GM10248 (cell line): ENCODE data around the gene UHRF2.

Source experiments
- CTCF ChIA-PET: fragments of 300-600 bp; sonication (Branson Sonifier 250); formaldehyde crosslinking; extraction: SDS; loops from one replicate; lab custom pipeline; 2021; ENCODE audit warnings: antibody characterized with exemption; lab: Yijun Ruan, JAX
- POLR2A ChIA-PET: fragments of 350-650 bp; sonication (Branson Sonifier 250); formaldehyde crosslinking; extraction: SDS; loops from one replicate; lab custom pipeline; 2020; ENCODE audit warnings: antibody characterized with exemption; lab: Yijun Ruan, JAX
- DNase-seq: peaks from one replicate; pipeline ENCODE4 v3.0.0; 2012; ENCODE audit errors: extremely low spot score
- TF ChIP-seq, protein P1 (sequence below): IDR thresholded peaks from 2 replicates; pipeline ENCODE4 v1.5.1; 2012; ENCODE audit warnings: mild to moderate bottlenecking, low read depth; ENCODE audit errors: extremely low read depth, missing control alignments, control extremely low read depth

Gene UHRF2

DNA sequence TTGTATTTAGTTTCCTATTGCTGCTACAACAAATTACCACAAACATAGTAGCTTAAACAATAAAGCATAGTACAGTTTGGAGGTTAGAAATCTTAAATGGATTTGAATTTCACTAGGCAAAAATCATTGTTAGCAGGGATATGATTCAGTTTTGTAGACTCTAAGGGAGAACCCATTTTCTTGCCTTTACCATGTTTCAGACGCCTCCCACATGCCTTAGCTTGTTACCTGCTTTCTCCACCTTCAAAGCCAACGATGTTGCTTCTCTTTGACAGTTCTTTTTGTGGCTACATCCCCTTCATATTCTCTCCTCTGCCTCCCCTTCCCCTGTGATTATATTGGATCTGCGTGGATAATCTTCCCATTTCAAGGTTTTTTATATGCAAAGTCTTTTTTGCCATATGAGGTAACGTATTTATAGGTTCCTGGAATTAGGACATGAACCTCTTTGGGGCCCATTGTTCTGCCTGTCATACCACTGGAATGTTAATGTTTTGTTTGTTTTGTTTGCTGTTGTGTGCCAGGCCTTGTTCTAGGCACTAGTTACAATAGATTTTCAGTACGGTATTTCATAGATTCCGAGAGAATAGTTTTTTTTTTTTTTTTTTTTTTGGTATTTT lies 54.1 kb downstream of the UHRF2 start:
- CTCF ChIA-PET: interaction anchor here (1.0 kb wide), 1 partner anchor 7 kb away, joined by 3 read pairs; no protein-coding TSS in a partner anchor
- POLR2A ChIA-PET: no interaction called here
- DNase-seq: no peak
- TF ChIP-seq, protein P1, sequence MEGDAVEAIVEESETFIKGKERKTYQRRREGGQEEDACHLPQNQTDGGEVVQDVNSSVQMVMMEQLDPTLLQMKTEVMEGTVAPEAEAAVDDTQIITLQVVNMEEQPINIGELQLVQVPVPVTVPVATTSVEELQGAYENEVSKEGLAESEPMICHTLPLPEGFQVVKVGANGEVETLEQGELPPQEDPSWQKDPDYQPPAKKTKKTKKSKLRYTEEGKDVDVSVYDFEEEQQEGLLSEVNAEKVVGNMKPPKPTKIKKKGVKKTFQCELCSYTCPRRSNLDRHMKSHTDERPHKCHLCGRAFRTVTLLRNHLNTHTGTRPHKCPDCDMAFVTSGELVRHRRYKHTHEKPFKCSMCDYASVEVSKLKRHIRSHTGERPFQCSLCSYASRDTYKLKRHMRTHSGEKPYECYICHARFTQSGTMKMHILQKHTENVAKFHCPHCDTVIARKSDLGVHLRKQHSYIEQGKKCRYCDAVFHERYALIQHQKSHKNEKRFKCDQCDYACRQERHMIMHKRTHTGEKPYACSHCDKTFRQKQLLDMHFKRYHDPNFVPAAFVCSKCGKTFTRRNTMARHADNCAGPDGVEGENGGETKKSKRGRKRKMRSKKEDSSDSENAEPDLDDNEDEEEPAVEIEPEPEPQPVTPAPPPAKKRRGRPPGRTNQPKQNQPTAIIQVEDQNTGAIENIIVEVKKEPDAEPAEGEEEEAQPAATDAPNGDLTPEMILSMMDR: no peak

DNA sequence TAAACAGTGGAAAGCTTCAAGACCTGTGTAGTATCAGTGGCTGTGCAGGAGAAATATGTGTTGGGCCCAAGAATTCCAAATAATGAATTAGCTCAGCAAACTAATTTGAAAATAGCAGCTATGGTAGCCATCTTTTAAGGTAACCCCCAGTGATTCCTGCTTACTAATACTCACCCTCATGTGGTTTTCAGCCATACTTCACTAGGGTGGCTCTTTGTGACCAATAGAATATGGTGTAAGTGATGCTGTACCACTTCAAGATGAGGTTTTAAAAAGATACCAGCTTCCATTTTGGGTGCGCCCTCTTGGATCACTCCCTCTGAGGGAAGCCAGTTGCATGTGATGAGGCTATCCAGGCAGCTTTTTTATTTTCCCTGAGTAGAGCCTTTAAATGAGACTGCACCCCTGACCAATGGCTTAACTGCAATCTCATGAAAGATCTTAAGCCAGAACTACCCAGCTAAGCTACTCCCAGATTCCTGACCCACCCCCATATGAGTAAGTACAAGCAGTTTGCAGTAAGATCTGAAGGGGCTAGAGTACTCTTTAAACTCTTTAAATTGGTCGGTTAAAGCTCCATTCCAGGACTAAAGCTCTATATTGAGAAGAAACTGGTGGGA lies 58.3 kb downstream of the UHRF2 start:
- POLR2A ChIA-PET: no interaction called here
- TF ChIP-seq, protein P1: no peak
- CTCF ChIA-PET: interaction anchor here (0.7 to 1.7 kb wide), 9 partner anchors 9 to 102 kb away, joined by 3 to 6 read pairs (median 3); no protein-coding TSS in a partner anchor
- no peak for DNase-seq

DNA sequence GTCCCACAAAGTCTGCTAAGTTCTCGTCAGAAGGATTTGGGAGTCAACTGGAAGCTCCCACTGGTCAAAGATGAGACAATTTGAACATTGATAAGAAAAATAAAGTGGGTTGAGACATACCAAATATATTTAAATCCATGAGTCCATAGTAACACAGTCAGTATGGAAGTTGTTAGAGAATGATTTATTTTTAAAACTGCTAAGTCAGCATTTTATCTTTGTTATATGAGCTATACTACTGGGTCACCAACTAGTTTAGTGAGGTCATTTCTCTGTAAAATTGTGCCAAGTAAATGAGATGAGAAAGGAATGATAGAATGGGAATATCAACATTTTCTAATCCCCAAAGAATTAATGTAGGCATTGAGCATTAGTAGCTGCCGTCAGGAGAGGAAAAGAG lies 60.2 kb downstream of the UHRF2 start:
- TF ChIP-seq, protein P1: no peak
- POLR2A ChIA-PET: no interaction called here
- CTCF ChIA-PET: interaction anchor here (1.2 to 2.8 kb wide), 4 partner anchors 9 to 38 kb away, joined by 3 to 9 read pairs (median 4); no protein-coding TSS in a partner anchor
- DNase-seq: no peak

DNA sequence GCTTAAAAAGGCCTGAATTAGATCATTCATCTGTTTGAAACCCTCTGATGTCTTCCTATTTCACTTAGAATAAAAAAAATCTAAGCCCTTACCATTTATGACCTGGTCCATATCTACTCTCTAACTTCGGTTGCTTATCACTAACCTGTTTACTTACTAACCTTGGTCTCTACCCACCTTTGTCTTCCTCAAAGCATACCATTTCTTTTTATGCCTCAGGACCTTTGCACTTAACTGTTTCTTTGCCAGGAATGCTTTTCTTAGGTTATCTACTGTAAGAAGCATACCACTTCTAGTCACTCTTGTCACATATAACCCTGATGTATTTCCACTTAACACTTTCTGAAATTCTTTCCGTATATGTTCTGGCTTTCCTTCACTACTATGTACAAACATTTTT lies 67.0 kb downstream of the UHRF2 start:
- CTCF ChIA-PET: interaction anchor here (1.0 to 1.2 kb wide), 4 partner anchors 26 to 125 kb away, joined by 3 read pairs; no protein-coding TSS in a partner anchor
- TF ChIP-seq, protein P1: no peak
- POLR2A ChIA-PET: no interaction called here
- no peak for DNase-seq

DNA sequence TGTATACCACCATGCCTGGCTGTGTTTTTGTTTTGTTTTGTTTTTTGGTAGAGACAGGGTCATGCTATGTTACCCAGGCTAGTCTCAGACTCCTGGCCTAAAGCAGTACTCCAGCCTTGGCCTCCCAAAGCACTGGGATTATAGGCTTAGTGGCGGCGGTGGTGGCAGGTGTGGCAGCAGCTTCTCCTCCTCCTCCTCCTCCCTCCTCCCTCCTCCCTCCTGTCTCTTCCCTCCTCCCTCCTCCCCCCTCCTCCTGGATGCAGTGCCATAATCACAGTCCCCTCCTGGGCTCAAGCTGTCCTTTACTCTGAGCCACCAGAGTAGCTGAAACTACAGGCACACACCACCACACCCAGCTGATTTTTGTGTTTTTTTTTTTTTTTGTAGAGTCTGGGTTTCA lies 71.2 kb downstream of the UHRF2 start:
- POLR2A ChIA-PET: no interaction called here
- CTCF ChIA-PET: interaction anchor here (1.4 kb wide), 1 partner anchor 12 kb away, joined by 4 read pairs; no protein-coding TSS in a partner anchor
- DNase-seq: no peak
- TF ChIP-seq, protein P1: no peak

DNA sequence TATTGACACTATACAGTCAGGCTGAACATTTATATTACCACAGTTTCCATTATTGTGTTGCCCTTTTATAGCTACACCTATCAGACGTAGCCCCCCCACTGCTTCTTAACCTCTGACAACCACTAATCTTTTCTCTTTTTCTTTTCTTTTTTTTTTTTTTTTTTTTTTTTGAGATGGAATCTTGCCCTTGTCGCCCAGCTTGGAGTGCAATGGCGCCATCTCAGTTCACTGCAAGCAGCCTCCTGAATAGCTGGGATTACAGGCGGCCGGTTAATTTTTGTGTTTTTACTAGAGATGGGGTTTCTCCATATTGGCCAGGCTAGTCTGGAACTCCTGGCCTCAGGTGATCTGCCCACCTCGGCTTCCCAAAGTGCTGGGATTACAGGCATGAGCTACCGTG lies 75.4 kb downstream of the UHRF2 start:
- ChIA-PET CTCF (interaction anchor here (0.9 to 1.5 kb wide), 5 partner anchors 20 to 133 kb away, joined by 3 to 4 read pairs (median 3); no protein-coding TSS in a partner anchor), POLR2A (no interaction called here)
- TF ChIP-seq, protein P1: no peak
- DNase-seq: no peak
